HCT116 (cell line): ENCODE results near the gene SMTNL2.

Experiments used
- MAX ChIP-seq: IDR thresholded peaks from 2 replicates; pipeline ENCODE4 v1.6.1; 2012
- ZBTB33 ChIP-seq: IDR thresholded peaks from 2 replicates; pipeline ENCODE4 v1.6.1; 2011; ENCODE audit warnings: mild to moderate bottlenecking, low read length, moderate library complexity; ENCODE audit not compliant: insufficient replicate concordance; ENCODE audit errors: extremely low read depth

GRCh38 chr17:4607261-4607741 lies 23.0 kb downstream of the SMTNL2 start:
- TF ChIP-seq ZBTB33 (no peak), MAX (no peak)
